K562 (cell line): Measurements from ENCODE around the gene CLUH. TPM values are rescaled to one million over a fixed set of nuclear protein-coding genes. Genes with fewer than 3 reads are reported as not detected.

Experiments
- BCLAF1 ChIP-seq, 2 experiments: fragments of 450-650 bp in 1 of 2; IDR thresholded peaks; 2 replicates each; pipeline ENCODE4 v1.6.1; 2011 to 2017; ENCODE audit warnings: low read depth in 2 of 2, antibody characterized with exemption in 1 of 2, borderline replicate concordance in 1 of 2, low read length in 1 of 2, mild to moderate bottlenecking in 1 of 2, mixed read lengths in 1 of 2; ENCODE audit not compliant: control insufficient read depth in 1 of 2
- C11orf30 ChIP-seq: fragments of 450-650 bp; IDR thresholded peaks from 2 replicates; pipeline ENCODE4 v1.6.1; 2016; ENCODE audit warnings: low read depth, mild to moderate bottlenecking
- CAMTA2 ChIP-seq: fragments of 250-450 bp; sonication (Bioruptor Pico); conservative IDR thresholded peaks from 2 replicates; pipeline ENCODE4 v1.5.1; 2022
- CTCFL ChIP-seq: IDR thresholded peaks from 2 replicates; pipeline ENCODE4 v1.6.1; 2011; ENCODE audit warnings: borderline replicate concordance, low read depth, mild to moderate bottlenecking, moderate library complexity, low read length; ENCODE audit not compliant: insufficient read depth, poor library complexity, severe bottlenecking
- E4F1 ChIP-seq: fragments of 250-450 bp; sonication (Bioruptor Pico); IDR thresholded peaks from 2 replicates; pipeline ENCODE4 v1.5.0; 2021; ENCODE audit warnings: mild to moderate bottlenecking, borderline replicate concordance
- ELF2 ChIP-seq: fragments of 250-450 bp; sonication (Bioruptor Pico); IDR thresholded peaks from 2 replicates; pipeline ENCODE4 v1.5.0; 2021; ENCODE audit warnings: mild to moderate bottlenecking
- FUS ChIP-seq: fragments of 200-400 bp; formaldehyde crosslinking; optimal IDR thresholded peaks from 2 replicates; pipeline ENCODE3; 2017; ENCODE audit warnings: low read depth, low read length
- HNRNPL ChIP-seq: fragments of 200-400 bp; formaldehyde crosslinking; IDR thresholded peaks from 2 replicates; pipeline ENCODE4 v1.6.1; 2017; ENCODE audit warnings: low read depth, mild to moderate bottlenecking, low read length
- HOXB6 ChIP-seq: fragments of 250-450 bp; sonication (Bioruptor Pico); IDR thresholded peaks from 2 replicates; pipeline ENCODE4 v1.5.1; 2022; ENCODE audit warnings: mild to moderate bottlenecking, borderline replicate concordance
- L3MBTL2 ChIP-seq: fragments of 450-650 bp; IDR thresholded peaks from 2 replicates; pipeline ENCODE4 v1.6.1; 2016; ENCODE audit warnings: mild to moderate bottlenecking, moderate library complexity
- MTA3 ChIP-seq: fragments of 450-650 bp; formaldehyde crosslinking; IDR thresholded peaks from 2 replicates; pipeline ENCODE4 v1.6.1; 2017; ENCODE audit warnings: mild to moderate bottlenecking, borderline replicate concordance
- NFXL1 ChIP-seq: fragments of 450-650 bp; formaldehyde crosslinking; IDR thresholded peaks from 2 replicates; pipeline ENCODE4 v1.4.0; 2021; ENCODE audit warnings: mild to moderate bottlenecking
- PHB ChIP-seq: fragments of 250-450 bp; sonication (Bioruptor Pico); IDR thresholded peaks from 2 replicates; pipeline ENCODE4 v1.5.0; 2021
- PHF21A ChIP-seq: fragments of 450-650 bp; IDR thresholded peaks from 2 replicates; pipeline ENCODE4 v1.6.1; 2017; ENCODE audit warnings: low read depth, borderline replicate concordance
- POLR2G ChIP-seq: fragments of 200-400 bp; formaldehyde crosslinking; IDR thresholded peaks from 2 replicates; pipeline ENCODE4 v1.6.1; 2017; ENCODE audit warnings: low read depth, mild to moderate bottlenecking, antibody characterized with exemption, low read length, moderate library complexity
- SP1 ChIP-seq: sonication (generic); formaldehyde crosslinking; IDR thresholded peaks from 2 replicates; pipeline ENCODE4 v1.8.1; 2022; ENCODE audit warnings: mild to moderate bottlenecking, missing genetic modification reagents
- STAT6 ChIP-seq: sonication (generic); formaldehyde crosslinking; IDR thresholded peaks from 2 replicates; pipeline ENCODE4 v1.8.1; 2023; ENCODE audit warnings: mild to moderate bottlenecking, missing genetic modification reagents
- ZBTB1 ChIP-seq: sonication (generic); formaldehyde crosslinking; IDR thresholded peaks from 2 replicates; pipeline ENCODE4 v1.8.1; 2023; ENCODE audit warnings: missing genetic modification reagents, low read depth, mild to moderate bottlenecking, borderline replicate concordance
- ZEB2 ChIP-seq: fragments of 450-650 bp; IDR thresholded peaks from 2 replicates; pipeline ENCODE4 v1.6.1; 2016
- ZNF707 ChIP-seq: fragments of 250-450 bp; sonication (Bioruptor Pico); conservative IDR thresholded peaks from 2 replicates; pipeline ENCODE4 v1.8.0; 2022; ENCODE audit warnings: inconsistent platforms, mild to moderate bottlenecking, moderate library complexity
- polyA plus RNA-seq, 8 experiments: library from polyadenylated mRNA; depleted of rRNA in 4 of 8; stranded (reverse) in 5 of 8; unstranded in 3 of 8; fragments of >200 nt; fragmentation: Nextera tagmentation in 2 of 8; fragmentation: Illumina TruSeq in 1 of 8; extraction: Ambion mirVana in 2 of 8; extraction: Trizol in 1 of 8; gene quantifications; 2 replicates each; pipeline versions ENCODE4 v1.2.1 to v1.2.3, GENCODE V29; 2011 to 2014; ENCODE audit warnings: inconsistent platforms in 1 of 8, missing spikeins in 1 of 8
- total RNA-seq, 7 experiments: library from RNA; depleted of rRNA in 6 of 7; stranded (reverse); fragments of >200 nt in 6 of 7; fragmentation: Illumina TruSeq in 2 of 7; extraction: Trizol in 2 of 7; gene quantifications; 2 replicates each; pipeline versions ENCODE4 v1.2.1 to v1.2.3, GENCODE V29; 2011 to 2021; ENCODE audit warnings: low replicate concordance in 1 of 7

The CLUH gene
- total and polyA plus RNA-seq, 9 of the 15 experiments (the other 6 are each of a cell fraction or from before 2014, with no cell fraction given): 0.21 to 140 (median 33.2) TPM

- TF ChIP-seq BCLAF1 (IDR thresholded peaks at IDR 0.05; ENCODE audit: borderline replicate concordance in 1 of 2, control insufficient read depth in 1 of 2, low read depth in 2 of 2, low read length in 1 of 2): no peak
- TF ChIP-seq E4F1 (CRISPR knock-in tag): no peak
- TF ChIP-seq MTA3: no peak
- no peak for TF ChIP-seq C11orf30
- TF ChIP-seq CTCFL: no peak
- TF ChIP-seq SP1: no peak
- TF ChIP-seq ZNF707 (CRISPR knock-in tag): no peak
- no peak for TF ChIP-seq CAMTA2 (CRISPR knock-in tag)
- TF ChIP-seq ELF2 (CRISPR knock-in tag): no peak
- TF ChIP-seq NFXL1 (CRISPR knock-in tag): no peak
- TF ChIP-seq FUS: no peak
- no peak for TF ChIP-seq PHF21A
- TF ChIP-seq STAT6 (CRISPR knock-in tag): no peak
- no peak for TF ChIP-seq L3MBTL2
- peak; percentile 58; the same call in 1 of the 2 replicates for TF ChIP-seq ZBTB1 (CRISPR knock-in tag)
- peak; percentile 74; the same call in 1 of the 2 replicates for TF ChIP-seq HNRNPL
- TF ChIP-seq ZEB2: no peak
- TF ChIP-seq HOXB6 (CRISPR knock-in tag): no peak
- no peak for TF ChIP-seq POLR2G
- no peak for TF ChIP-seq PHB (CRISPR knock-in tag)
Observed at GRCh38 chr17:2749784-2750181, 38.2 kb upstream of the CLUH start (continued).
